HFF-Myc (cell line): ENCODE data around the gene LDLRAD4.

Source experiments
- DNase-seq: peaks from one replicate; pipeline ENCODE4 v3.0.0-alpha.2; 2011; ENCODE audit warnings: low read depth; ENCODE audit errors: extremely low read depth
- H3K4me3 ChIP-seq: replicated peaks from 2 replicates; pipeline ENCODE4 v1.5.1; 2011; ENCODE audit warnings: low read depth, mild to moderate bottlenecking, control low read depth, low read length
- CTCF ChIP-seq: IDR thresholded peaks from 2 replicates; pipeline ENCODE4 v1.5.1; 2012; ENCODE audit warnings: mild to moderate bottlenecking, low read depth, low read length, control low read depth; ENCODE audit errors: missing control alignments

LDLRAD4 gene

GRCh38 chr18:13321923-13322322 is 103.4 kb downstream of the LDLRAD4 start:
- H3K4me3 ChIP-seq, result no peak overlapping the region
- TF ChIP-seq CTCF, result no peak
- no peak for DNase-seq

GRCh38 chr18:13323186-13323585 is 104.6 kb downstream of the LDLRAD4 start:
- TF ChIP-seq CTCF, result no peak
- no peak overlapping the region for H3K4me3 ChIP-seq

GRCh38 chr18:13324880-13325279 is 106.3 kb downstream of the LDLRAD4 start:
- no peak for TF ChIP-seq CTCF
- no peak for DNase-seq
- no peak overlapping the region for H3K4me3 ChIP-seq

More at GRCh38 chr18:13323186-13323585, 104.6 kb downstream of the LDLRAD4 start:
- no peak for DNase-seq

GRCh38 chr18:13328213-13328612 is 109.7 kb downstream of the LDLRAD4 start:
- TF ChIP-seq CTCF, result no peak
- no peak for DNase-seq
- H3K4me3 ChIP-seq, result no peak overlapping the region

GRCh38 chr18:13330996-13331395 is 112.4 kb downstream of the LDLRAD4 start:
- no peak for TF ChIP-seq CTCF
- no peak for DNase-seq
- no peak overlapping the region for H3K4me3 ChIP-seq

GRCh38 chr18:13331846-13332245 is 113.3 kb downstream of the LDLRAD4 start:
- H3K4me3 ChIP-seq, result no peak overlapping the region
- no peak for TF ChIP-seq CTCF
- DNase-seq, result no peak

- no peak for DNase-seq
- TF ChIP-seq CTCF, result no peak
- no peak overlapping the region for H3K4me3 ChIP-seq
These were observed 114.3 kb downstream of the LDLRAD4 start for GRCh38 chr18:13332874-13333273.
